Suprapubic skin (tissue), 3 donors: ENCODE measurements around the gene CCR3.

Experiments used
- CTCF ChIP-seq, 2 donors: fragments of 200-600 bp in 1 of 2; fragments of 450-650 bp in 1 of 2; sonication (generic) in 1 of 2; IDR thresholded peaks; one replicate each; pipeline ENCODE4 v1.5.1; 2016 to 2019; ENCODE audit warnings: antibody characterized with exemption in 2 of 2, mild to moderate bottlenecking in 1 of 2, moderate library complexity in 1 of 2
- POLR2A ChIP-seq, 2 donors: fragments of 450-650 bp; IDR thresholded peaks; one replicate each; pipeline ENCODE4 v1.6.1; 2017; ENCODE audit warnings: antibody characterized with exemption in 2 of 2, mild to moderate bottlenecking in 2 of 2, moderate library complexity in 2 of 2

DNA sequence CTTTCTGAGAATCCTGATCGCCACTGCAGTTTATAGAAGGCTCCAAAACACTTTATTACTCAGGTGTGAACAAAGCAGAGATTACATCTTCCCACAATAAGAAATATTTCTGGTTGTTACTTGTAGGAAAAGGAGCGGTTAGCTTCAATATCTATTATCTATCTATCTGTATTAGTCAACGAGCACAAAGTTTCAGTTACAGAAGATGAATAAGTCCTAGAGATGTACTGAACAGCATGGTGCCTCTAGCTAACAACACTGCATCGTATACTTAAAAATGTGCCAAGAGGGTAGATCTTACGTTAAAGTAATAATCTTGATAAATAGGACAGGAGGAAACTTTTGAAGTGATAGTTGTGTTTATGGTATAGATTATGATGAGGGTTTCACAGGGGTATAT, 10.9 kb upstream of the CCR3 start:
- TF ChIP-seq CTCF (IDR thresholded peaks at IDR 0.05) (no peak), POLR2A (IDR thresholded peaks at IDR 0.05) (no peak)
